ENCODE data around the gene TBC1D24. TPM values are rescaled to one million over a fixed set of nuclear protein-coding genes. Genes with fewer than 3 reads are reported as not detected.
A peak's percentile ranks its signal among the peaks of the same experiment; 100 is the strongest.

Gene TBC1D24
- total and polyA plus RNA-seq, 8 donors: 10.8 to 23.7 (median 18.2) TPM

DNA sequence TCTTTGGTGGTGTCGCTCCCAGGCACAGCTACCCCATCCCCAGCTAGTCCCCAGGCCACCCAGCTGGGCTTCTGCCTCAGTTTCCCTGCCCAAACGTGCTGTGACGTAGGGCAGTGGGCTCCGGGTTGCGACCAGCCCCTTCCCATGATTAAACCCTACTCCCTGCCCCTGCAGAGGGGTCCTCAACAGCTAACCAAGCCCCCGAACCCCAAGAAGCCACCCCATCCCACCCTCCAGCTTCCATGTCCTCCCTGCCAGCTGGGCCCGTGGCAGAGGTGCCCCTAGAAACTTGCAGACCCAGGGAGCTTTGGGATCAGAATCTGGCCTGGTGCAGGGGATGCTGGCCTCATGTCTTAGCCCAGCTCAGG is 4.7 kb upstream of the TBC1D24 start:
- TF ChIP-seq, protein P1, sequence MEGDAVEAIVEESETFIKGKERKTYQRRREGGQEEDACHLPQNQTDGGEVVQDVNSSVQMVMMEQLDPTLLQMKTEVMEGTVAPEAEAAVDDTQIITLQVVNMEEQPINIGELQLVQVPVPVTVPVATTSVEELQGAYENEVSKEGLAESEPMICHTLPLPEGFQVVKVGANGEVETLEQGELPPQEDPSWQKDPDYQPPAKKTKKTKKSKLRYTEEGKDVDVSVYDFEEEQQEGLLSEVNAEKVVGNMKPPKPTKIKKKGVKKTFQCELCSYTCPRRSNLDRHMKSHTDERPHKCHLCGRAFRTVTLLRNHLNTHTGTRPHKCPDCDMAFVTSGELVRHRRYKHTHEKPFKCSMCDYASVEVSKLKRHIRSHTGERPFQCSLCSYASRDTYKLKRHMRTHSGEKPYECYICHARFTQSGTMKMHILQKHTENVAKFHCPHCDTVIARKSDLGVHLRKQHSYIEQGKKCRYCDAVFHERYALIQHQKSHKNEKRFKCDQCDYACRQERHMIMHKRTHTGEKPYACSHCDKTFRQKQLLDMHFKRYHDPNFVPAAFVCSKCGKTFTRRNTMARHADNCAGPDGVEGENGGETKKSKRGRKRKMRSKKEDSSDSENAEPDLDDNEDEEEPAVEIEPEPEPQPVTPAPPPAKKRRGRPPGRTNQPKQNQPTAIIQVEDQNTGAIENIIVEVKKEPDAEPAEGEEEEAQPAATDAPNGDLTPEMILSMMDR (IDR thresholded peaks at IDR 0.05): no peak
- Histone ChIP-seq H3K9me3 (no peaks in the 10 kb centered on the region), H3K4me1 (peaks cover 0 to 23% (median 0%) of the 10 kb centered on the region in 3 donors), H3K36me3 (no peaks in the 10 kb centered on the region), H3K27me3 (peaks cover 0 to 5% (median 0%) of the 10 kb centered on the region in 4 donors), H3K27ac (no peak overlapping the region), H3K4me3 (no peak overlapping the region)
- 71 to 81% methylated on average over 7 of the region's 7 CpGs for WGBS, 2 donors
- FAIRE-seq (no peak), DNase-seq (no peak), ATAC-seq (no peak)
- intact Hi-C loops (cut with DNase I): no loop called here

DNA sequence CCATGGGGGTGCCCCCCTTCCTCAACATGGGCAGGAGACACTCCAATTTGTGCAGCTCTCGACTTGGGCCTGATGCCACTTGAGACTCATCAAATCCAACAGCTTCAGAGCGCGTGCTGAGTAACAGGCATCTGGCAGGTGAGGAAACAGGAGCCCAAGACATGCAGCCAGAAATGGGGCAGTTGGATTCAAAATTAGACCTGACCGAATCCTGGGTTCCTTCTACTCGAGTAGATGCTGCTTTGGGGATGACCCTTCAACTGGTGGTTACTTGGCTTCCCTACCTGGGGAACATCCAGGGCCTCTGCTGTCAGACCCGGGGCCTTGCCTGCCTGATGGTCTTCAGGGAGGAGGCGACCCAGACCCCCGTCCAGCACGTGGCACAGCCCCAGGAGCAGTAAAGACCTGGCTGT is 4.3 kb upstream of the TBC1D24 start:
- no peak overlapping the region for H3K27ac ChIP-seq

DNA sequence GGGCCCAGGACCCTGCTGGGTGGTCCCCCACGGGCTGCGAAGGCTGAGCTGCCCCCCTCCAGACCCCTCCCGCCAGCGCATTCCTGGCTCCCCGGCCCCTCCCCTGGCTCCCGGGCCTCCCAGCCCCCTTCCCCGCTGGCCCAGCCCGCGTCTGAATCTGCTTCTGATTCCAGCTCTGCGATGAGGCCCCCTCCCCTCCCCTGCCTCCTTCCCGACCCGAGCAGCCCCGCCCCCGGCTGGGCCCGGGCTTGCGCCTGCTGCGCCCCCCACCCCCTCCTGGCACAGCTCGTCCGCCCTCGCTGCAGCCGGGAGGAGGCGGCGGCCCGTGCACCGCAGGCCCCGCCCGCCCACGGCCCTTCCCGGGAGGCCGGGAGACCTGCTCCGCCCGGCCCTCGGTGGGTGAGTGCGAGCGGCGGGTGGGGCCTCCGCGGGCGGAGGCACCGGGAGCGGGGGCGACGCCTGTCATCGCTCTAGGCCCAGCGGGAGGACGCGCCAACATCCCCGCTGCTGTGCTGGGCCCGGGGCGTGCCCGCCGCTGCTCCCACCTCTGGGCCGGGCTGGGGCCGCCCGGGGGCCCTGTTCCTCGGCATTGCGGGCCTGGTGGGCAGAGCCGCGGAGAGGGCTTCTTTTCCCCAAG is 3.8 kb upstream of the TBC1D24 start, which contains the start of gene NTN3:
Gene NTN3, plus strand, starts transcription at position 282 of the 637 bp plus-strand sequence. CDS start 405 bp downstream, outside the sequence.
- TF ChIP-seq, protein P1 (IDR thresholded peaks at IDR 0.05): no peak
- no peaks in the 10 kb centered on the region for H3K36me3 ChIP-seq
- 1 to 2% methylated on average over 43 to 59 of the region's 59 CpGs for WGBS, 2 donors
- ATAC-seq: no peak
- peaks cover 0 to 27% (median 5%) of the 10 kb centered on the region in 3 donors for H3K4me1 ChIP-seq
- peak within 1 kb of the TSS in 1 of 4 donors; percentile 26 for H3K4me3 ChIP-seq
- intact Hi-C loops (cut with DNase I): no loop called here
- H3K27me3 ChIP-seq: peaks cover 0 to 5% (median 0%) of the 10 kb centered on the region in 4 donors
- H3K27ac ChIP-seq: no peak within 1 kb of the TSS
- H3K9me3 ChIP-seq: no peaks in the 10 kb centered on the region
- peak in 1 of 6 donors; percentile 82 for DNase-seq
- no peak for FAIRE-seq

More for the DNA sequence above, 4.3 kb upstream of the TBC1D24 start:
- ATAC-seq: no peak
- TF ChIP-seq, protein P1 (IDR thresholded peaks at IDR 0.05): no peak
- 55 to 61% methylated on average over 9 of the region's 9 CpGs for WGBS, 2 donors
- peaks cover 0 to 23% (median 0%) of the 10 kb centered on the region in 3 donors for H3K4me1 ChIP-seq
- FAIRE-seq: no peak
- intact Hi-C loops (cut with DNase I): no loop called here
- H3K27me3 ChIP-seq: peaks cover 0 to 5% (median 0%) of the 10 kb centered on the region in 4 donors
- no peaks in the 10 kb centered on the region for H3K9me3 ChIP-seq
- H3K36me3 ChIP-seq: no peaks in the 10 kb centered on the region
- no peak for DNase-seq
- no peak overlapping the region for H3K4me3 ChIP-seq

DNA sequence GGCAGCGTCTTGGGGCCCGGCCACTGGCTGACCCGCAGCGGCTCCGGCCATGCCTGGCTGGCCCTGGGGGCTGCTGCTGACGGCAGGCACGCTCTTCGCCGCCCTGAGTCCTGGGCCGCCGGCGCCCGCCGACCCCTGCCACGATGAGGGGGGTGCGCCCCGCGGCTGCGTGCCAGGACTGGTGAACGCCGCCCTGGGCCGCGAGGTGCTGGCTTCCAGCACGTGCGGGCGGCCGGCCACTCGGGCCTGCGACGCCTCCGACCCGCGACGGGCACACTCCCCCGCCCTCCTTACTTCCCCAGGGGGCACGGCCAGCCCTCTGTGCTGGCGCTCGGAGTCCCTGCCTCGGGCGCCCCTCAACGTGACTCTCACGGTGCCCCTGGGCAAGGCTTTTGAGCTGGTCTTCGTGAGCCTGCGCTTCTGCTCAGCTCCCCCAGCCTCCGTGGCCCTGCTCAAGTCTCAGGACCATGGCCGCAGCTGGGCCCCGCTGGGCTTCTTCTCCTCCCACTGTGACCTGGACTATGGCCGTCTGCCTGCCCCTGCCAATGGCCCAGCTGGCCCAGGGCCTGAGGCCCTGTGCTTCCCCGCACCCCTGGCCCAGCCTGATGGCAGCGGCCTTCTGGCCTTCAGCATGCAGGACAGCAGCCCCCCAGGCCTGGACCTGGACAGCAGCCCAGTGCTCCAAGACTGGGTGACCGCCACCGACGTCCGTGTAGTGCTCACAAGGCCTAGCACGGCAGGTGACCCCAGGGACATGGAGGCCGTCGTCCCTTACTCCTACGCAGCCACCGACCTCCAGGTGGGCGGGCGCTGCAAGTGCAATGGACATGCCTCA is 3.1 kb upstream of the TBC1D24 start:
- H3K27ac ChIP-seq: no peak overlapping the region
- WGBS, 2 donors: 48 to 55% methylated on average over 53 to 61 of the region's 61 CpGs
- DNase-seq (peak in 1 of 6 donors; percentile 86), ATAC-seq (no peak), FAIRE-seq (no peak)
- no peaks in the 10 kb centered on the region for H3K9me3 ChIP-seq
- peak overlapping the region in 1 of 4 donors; percentile 26 for H3K4me3 ChIP-seq
- intact Hi-C loops (cut with DNase I): no loop called here
- TF ChIP-seq, protein P1 (IDR thresholded peaks at IDR 0.05): no peak
- peaks cover 0 to 5% (median 0%) of the 10 kb centered on the region in 4 donors for H3K27me3 ChIP-seq
- no peaks in the 10 kb centered on the region for H3K36me3 ChIP-seq
- peaks cover 4 to 35% (median 12%) of the 10 kb centered on the region in 3 donors for H3K4me1 ChIP-seq
